ENCODE data around the gene DPYD.

The DPYD gene

GRCh38 chr1:97091679-97092078 is 829.2 kb downstream of the DPYD start:
- no peak for DNase-seq (ENCODE audit: low read depth)

DNA sequence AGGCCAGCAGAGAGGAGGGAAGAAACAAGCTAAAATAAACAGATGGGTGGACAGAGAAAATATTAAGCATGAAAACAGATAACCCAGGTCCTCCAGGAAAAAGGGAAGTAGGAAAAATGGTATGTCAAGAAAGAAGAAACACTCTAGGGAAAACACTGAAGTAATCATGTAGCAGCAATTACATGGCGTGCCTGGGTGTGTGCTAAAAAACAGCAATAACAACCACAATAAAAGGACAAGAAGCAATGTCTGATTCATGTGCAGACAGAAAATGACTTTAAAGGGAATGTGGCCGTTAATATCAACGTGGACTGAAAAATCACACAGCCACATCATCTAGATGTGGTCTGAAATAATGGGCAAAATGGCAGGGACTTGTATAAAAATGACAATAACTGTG is 829.6 kb downstream of the DPYD start:
- no peak for DNase-seq (ENCODE audit: low read depth)

DNA sequence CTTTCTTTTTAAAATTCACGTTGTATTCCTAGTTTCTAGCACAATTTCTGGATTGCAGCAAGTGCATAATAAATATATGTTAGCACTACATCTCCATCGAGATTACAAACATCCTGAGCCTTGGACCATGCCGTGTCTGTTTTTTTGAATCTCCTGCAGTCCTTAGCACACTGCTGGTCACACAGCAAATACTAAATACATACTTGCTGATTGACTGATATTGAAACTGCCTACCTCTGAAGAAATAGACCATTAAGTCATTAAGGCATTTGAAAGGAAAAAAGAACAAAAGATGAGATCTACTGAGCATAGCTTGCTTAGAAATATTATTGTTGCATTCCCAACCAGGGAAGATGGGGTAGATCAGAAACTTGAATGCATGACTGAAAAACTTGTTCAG is 830.1 kb downstream of the DPYD start:
- DNase-seq (ENCODE audit: low read depth) = no peak

DNA sequence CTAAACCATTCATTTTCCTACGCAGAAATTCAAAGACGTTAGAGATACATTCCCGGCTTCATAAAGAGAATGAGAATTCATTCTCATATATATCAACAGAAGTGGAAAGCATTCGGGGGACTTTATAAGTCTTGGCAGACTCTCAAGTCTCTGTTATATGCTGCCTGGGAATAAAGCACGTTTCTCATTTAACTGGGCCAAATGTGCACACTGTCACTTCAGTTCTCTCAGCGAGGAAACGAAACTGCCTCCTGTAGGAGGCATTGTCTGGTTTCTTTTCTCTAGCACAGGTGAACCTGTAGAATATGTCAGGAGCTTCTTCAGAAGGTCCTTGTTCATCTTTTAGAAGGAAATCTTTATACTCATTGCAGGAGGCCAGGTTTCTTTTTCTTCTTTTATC is 831.7 kb downstream of the DPYD start:
- DNase-seq (ENCODE audit: low read depth) = no peak

- DNase-seq (ENCODE audit: low read depth) = no peak
Measured at GRCh38 chr1:97088391-97088790, 832.4 kb downstream of the DPYD start.

DNA sequence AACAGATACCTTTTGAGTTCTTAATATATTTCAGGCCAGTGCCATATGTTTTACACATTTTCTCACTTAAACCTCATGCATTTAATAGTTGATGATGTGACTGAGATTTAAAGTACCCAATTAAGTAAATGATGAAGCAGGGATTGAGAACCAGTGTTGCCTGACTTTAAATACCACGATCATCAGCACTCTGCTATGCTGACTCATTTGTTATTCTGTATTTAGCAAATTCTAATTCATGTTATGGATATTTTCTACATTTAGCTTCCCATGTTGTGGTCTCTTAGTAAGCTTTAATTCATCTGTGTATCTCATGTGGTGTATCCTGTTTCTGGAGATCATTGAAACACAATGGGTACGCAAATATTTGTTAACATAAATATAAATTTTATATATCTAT is 836.3 kb downstream of the DPYD start:
- DNase-seq (ENCODE audit: low read depth) = no peak

- DNase-seq (ENCODE audit: low read depth) = no peak
Measured at GRCh38 chr1:97082160-97082848, 838.5 kb downstream of the DPYD start.

- DNase-seq (ENCODE audit: low read depth) = no peak
Measured at GRCh38 chr1:97078872-97079271, 842.0 kb downstream of the DPYD start.

- DNase-seq (ENCODE audit: low read depth) = no peak
Measured at GRCh38 chr1:97077221-97077620, 843.6 kb downstream of the DPYD start.

- DNase-seq (ENCODE audit: low read depth) = no peak
Measured at GRCh38 chr1:97074771-97075170, 846.1 kb downstream of the DPYD start.

- no peak for DNase-seq (ENCODE audit: low read depth)
Measured at GRCh38 chr1:97073936-97074335, 846.9 kb downstream of the DPYD start.

DNA sequence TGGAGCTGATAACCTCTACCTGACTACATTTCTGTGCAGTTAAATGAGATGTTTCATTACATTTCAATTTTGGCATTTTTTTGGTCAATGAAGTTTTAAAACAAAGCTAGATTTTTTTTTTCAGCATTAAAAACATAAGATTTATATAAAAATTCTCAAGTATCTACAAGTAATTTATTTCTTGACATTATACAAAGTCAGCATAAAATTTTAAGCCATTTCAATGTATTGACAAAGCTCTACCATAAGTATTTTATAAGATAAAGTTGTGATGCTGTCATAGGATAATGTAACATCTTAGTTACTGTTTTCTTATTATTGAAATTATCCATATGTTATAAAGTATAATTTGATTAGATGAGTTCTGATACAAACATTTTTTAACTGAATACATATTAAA is 847.7 kb downstream of the DPYD start:
- DNase-seq (ENCODE audit: low read depth) = no peak

- DNase-seq (ENCODE audit: low read depth) = no peak
Measured at GRCh38 chr1:97071173-97071572, 849.7 kb downstream of the DPYD start.

DNA sequence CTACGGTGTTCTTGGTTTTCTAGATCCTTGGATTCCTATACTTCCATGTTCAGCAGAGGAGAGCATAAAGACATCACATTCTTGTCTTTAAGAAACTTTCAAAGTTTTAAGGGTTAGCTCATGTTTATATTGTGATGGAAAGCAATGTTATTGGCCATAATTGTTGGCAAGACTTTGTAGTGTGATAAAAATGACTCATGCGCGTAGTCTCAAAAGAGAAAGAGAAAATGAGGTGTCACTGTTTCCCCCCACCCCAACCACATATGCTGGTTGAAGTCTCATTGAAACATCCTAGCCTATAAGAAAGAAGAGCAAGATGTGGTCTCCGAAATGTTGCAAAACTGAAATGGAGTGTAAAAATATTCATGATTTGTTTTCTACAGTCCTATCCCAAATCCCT is 850.5 kb downstream of the DPYD start:
- no peak for DNase-seq (ENCODE audit: low read depth)

DNA sequence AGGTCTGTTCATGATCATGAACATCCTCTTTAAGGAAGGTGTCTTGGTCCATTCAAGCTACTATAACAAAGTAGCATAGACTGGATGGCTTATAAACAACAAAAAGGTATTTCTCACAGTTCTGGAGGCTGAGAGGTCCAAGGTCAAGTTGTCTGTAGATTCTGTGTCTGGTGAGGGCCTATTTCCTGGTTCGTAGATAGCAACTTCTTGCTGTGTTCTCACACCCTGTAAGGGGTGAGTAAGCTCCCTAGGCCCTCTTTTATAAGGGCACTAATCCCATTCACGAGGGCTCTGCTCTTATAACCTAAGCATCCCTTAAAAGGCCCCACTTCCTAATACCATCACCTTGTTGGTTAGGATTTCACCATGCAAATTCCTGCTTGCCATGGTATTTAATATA is 851.5 kb downstream of the DPYD start:
- DNase-seq (ENCODE audit: low read depth) = no peak

- DNase-seq (ENCODE audit: low read depth) = no peak
Measured at GRCh38 chr1:97066860-97067259, 854.0 kb downstream of the DPYD start.

- no peak for DNase-seq (ENCODE audit: low read depth)
Measured at GRCh38 chr1:97063532-97063931, 857.3 kb downstream of the DPYD start.

DNA sequence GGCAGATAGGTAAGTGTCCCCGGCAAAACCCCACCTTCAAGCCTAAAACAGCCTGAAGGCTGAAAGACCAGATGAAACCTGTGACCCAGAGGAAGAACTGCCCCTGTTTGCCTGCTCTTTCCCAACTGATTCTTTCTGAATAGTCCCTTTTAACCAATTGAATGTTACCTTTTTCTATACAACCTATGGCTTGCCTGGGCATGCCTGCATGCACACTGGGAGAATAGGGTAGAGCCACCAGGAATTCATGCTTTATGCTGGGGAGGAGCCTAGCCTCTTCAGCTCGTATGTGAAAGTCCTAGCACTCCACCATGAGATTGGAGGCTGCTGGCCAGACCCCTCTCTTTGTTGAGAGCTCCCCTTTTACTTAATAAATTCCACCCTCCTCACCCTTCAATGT is 859.2 kb downstream of the DPYD start:
- DNase-seq (ENCODE audit: low read depth) = no peak

DNA sequence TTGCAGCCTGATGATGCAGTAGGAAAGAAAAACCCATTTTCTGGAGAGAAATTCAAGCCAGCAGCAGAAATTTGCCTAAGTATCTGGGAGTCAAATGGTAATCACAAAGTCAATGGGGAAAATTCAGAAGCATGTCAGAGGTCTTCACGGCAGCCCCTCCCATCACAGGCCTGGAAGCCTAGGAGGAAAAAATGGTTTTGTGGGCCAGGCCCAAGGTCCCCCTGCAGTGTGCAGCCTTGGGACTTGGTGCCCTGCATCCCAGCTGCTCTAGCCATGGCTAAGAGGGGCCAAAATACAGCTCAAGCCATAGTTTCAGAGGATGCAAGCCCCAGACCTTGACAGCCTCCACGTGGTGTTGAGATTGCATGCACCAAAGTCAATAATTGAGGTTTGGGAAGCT is 864.4 kb downstream of the DPYD start:
- DNase-seq (ENCODE audit: low read depth) = no peak

GRCh38 chr1:97053268-97053667 is 867.6 kb downstream of the DPYD start:
- DNase-seq (ENCODE audit: low read depth) = no peak

DNA sequence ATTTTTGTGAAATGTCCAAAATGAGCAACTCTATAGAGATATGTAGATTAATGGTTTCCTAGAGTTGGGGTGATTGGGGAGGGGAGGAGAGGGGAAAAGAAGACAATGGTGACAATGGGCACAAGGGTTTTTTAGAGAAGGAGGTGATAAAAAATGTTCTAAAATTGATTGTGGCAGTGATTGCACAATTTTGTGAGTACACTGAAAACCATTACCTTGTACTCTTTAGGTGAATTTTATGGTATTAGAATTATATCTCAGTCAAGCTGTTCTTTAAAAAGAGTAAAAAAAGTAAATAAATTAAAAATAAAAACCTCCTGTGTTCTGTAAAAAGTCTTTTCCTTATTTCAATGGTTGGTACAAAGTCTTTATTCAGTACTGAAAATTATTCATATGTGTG is 869.0 kb downstream of the DPYD start:
- DNase-seq (ENCODE audit: low read depth) = no peak

- DNase-seq (ENCODE audit: low read depth) = no peak
Measured at GRCh38 chr1:97050506-97050905, 870.3 kb downstream of the DPYD start.

GRCh38 chr1:97047421-97047793 is 873.4 kb downstream of the DPYD start:
- no peak for DNase-seq (ENCODE audit: low read depth)

DNA sequence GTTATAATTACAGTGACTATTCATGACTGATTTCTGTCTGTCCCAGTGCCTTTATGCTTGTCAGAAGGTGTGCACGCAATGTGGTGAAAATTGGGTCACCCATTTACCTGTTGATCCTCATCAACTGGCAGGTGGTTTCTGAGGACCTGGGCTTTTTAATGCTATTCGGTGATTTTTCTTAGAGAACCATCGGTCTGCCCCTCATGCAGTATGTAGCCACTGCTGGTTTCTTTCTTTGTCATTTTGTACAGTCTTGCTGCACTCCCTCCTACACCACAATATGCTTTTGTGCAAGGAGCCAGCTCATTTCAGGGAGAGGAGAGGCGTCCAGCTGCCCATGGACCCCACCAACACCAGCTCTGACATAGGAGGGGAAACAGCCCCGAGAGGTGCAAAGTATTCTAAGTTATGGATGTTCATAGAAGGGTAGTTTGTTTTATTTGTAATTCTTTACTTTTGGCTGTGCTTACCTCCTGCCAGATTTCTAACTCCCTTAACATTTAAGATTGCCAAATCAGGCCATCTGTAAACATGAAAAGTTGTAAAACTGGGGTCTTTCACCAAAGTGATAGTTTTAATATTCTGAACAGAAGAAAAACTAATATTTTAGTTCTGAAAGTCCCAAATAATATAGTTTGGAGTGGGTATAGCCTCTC is 873.9 kb downstream of the DPYD start:
- DNase-seq (ENCODE audit: low read depth) = no peak
